ENCODE measurements around the gene CNTN6. TPM values are rescaled to one million over a fixed set of nuclear protein-coding genes. Genes with fewer than 3 reads are reported as not detected.
A peak's percentile ranks its signal among the peaks of the same experiment; 100 is the strongest.

Gene CNTN6
- total RNA-seq, 1 donor = 1.3 TPM

- no peak for TF ChIP-seq CTCF (IDR thresholded peaks at IDR 0.05; ENCODE audit: insufficient read depth, low read length)
These were observed 55.0 kb downstream of the CNTN6 start for GRCh38 chr3:1147819-1148218.

GRCh38 chr3:1164101-1164500 lies 71.3 kb downstream of the CNTN6 start:
- no peak for TF ChIP-seq CTCF (IDR thresholded peaks at IDR 0.05; ENCODE audit: insufficient read depth, low read length)
- H3K4me3 ChIP-seq (ENCODE audit: low read depth, low read length) = no peak overlapping the region

More at GRCh38 chr3:1147819-1148218, 55.0 kb downstream of the CNTN6 start:
- H3K4me3 ChIP-seq (ENCODE audit: low read depth, low read length) = no peak overlapping the region
- DNase-seq (ENCODE audit: low read depth) = no peak

GRCh38 chr3:1171320-1171719 lies 78.5 kb downstream of the CNTN6 start:
- no peak overlapping the region for H3K4me3 ChIP-seq (ENCODE audit: low read depth, low read length)
- TF ChIP-seq CTCF (IDR thresholded peaks at IDR 0.05; ENCODE audit: insufficient read depth, low read length) = no peak
- no peak for DNase-seq (ENCODE audit: low read depth)

More at GRCh38 chr3:1164101-1164500, 71.3 kb downstream of the CNTN6 start:
- no peak for DNase-seq (ENCODE audit: low read depth)

- no peak for TF ChIP-seq CTCF (IDR thresholded peaks at IDR 0.05; ENCODE audit: insufficient read depth, low read length)
- no peak overlapping the region for H3K4me3 ChIP-seq (ENCODE audit: low read depth, low read length)
- peak; percentile 3 for DNase-seq (ENCODE audit: low read depth)
These were observed 79.8 kb downstream of the CNTN6 start for GRCh38 chr3:1172644-1173043.

- TF ChIP-seq CTCF (IDR thresholded peaks at IDR 0.05; ENCODE audit: insufficient read depth, low read length) = no peak
- DNase-seq (ENCODE audit: low read depth) = peak; percentile 13
- H3K4me3 ChIP-seq (ENCODE audit: low read depth, low read length) = no peak overlapping the region
These were observed 86.3 kb downstream of the CNTN6 start for GRCh38 chr3:1179146-1179545.

- peak; percentile 95 for DNase-seq (ENCODE audit: low read depth)
- no peak overlapping the region for H3K4me3 ChIP-seq (ENCODE audit: low read depth, low read length)
- no peak for TF ChIP-seq CTCF (IDR thresholded peaks at IDR 0.05; ENCODE audit: insufficient read depth, low read length)
These were observed 90.7 kb downstream of the CNTN6 start for GRCh38 chr3:1183320-1184048.

GRCh38 chr3:1190569-1190968 lies 97.7 kb downstream of the CNTN6 start:
- TF ChIP-seq CTCF (IDR thresholded peaks at IDR 0.05; ENCODE audit: insufficient read depth, low read length) = no peak

More at GRCh38 chr3:1190569-1190968, 97.7 kb downstream of the CNTN6 start:
- no peak overlapping the region for H3K4me3 ChIP-seq (ENCODE audit: low read depth, low read length)
- DNase-seq (ENCODE audit: low read depth) = no peak

All from fibroblast of the aortic adventitia (primary cell).